Motor neuron (in vitro differentiated cells): ENCODE measurements around the gene LINC00305. TPM values are rescaled to one million over a fixed set of nuclear protein-coding genes. Genes with fewer than 3 reads are reported as not detected.

Source experiments
- ATAC-seq, 8 experiments: fragments of 200-7000 bp; cut with Tn5 transposase; replicated peaks in 6 of 8; 2 replicates each; pipeline ENCODE4 v1.8.0; 2021; ENCODE audit warnings: mild to moderate bottlenecking in 8 of 8, moderate library complexity in 8 of 8
- H3K27ac ChIP-seq, 2 donors: fragments of 250-450 bp; sonication (Bioruptor Pico); 2 replicates each; pipeline ENCODE4 v1.9.0; 2021; ENCODE audit warnings: antibody characterized with exemption in 2 of 2, mild to moderate bottlenecking in 2 of 2, moderate library complexity in 1 of 2
- H3K4me1 ChIP-seq, 2 donors: fragments of 250-450 bp; sonication (Bioruptor Pico); replicated peaks in 1 of 2; 2 replicates each; pipeline ENCODE4 v1.6.1; 2021; ENCODE audit warnings: antibody characterized with exemption in 2 of 2, mild to moderate bottlenecking in 2 of 2, moderate library complexity in 1 of 2
- H3K4me3 ChIP-seq, 5 donors: fragments of 250-450 bp; sonication (Bioruptor Pico); 2 replicates each; pipeline ENCODE4 v1.9.0; 2021; ENCODE audit warnings: antibody characterized with exemption in 5 of 5, mild to moderate bottlenecking in 5 of 5, moderate library complexity in 4 of 5
- WGBS, 10 experiments: fragments of 450-650 bp; shearing (Covaris generic); methylation state at CpG; one replicate each; pipeline ENCODE4 v1.0.0; 2022; 5-methylcytosine and 5-hydroxymethylcytosine counted together
- in situ Hi-C, 9 experiments: fragments of 400-800 bp; cut with MboI; loops; one replicate each; pipeline ENCODE4 v1.15.0; 2021; ENCODE audit warnings: low sequenced_read_pairs in 9 of 9, low pct_unique_long_range_greater_than_20kb in 2 of 9; ENCODE audit not compliant: unreplicated experiment in 9 of 9
- total RNA-seq, 8 experiments: library from RNA; unstranded; fragments of 300-600 nt; gene quantifications; 2 replicates each; pipeline versions ENCODE4 v1.2.3 to v1.2.4, GENCODE V29; 2022

Gene LINC00305
- total RNA-seq, 8 experiments from 2014 or later: not detected

- H3K4me1 ChIP-seq: no peaks in the 10 kb centered on the region
- 0 to 75% (median 66%) methylated on average over 1 to 2 of the region's 2 CpGs for WGBS, 10 experiments
- no peak overlapping the region for H3K4me3 ChIP-seq
- H3K27ac ChIP-seq: no peak overlapping the region
- in situ Hi-C loops: no loop called here
- ATAC-seq: no peak
Measured at GRCh38 chr18:64052772-64053171, 96.1 kb downstream of the LINC00305 start.

- no peak overlapping the region for H3K27ac ChIP-seq
- no peak overlapping the region for H3K4me3 ChIP-seq
- WGBS, 10 experiments: 17 to 95% (median 79%) methylated on average over 1 to 5 of the region's 5 CpGs; no CpG with 5 or more reads in 2 of the 10 experiments
- ATAC-seq: no peak
- in situ Hi-C loops: loop anchor here in 2 of 9 experiments (25.0 kb wide), 2 partner anchors 368 to 1718 kb away; partner anchors contain the start of gene CDH7 (in 1 of the 2)
- no peaks in the 10 kb centered on the region for H3K4me1 ChIP-seq
Measured at GRCh38 chr18:64044616-64045015, 104.3 kb downstream of the LINC00305 start.

GRCh38 chr18:64042728-64043358, 106.0 kb downstream of the LINC00305 start:
- no peaks in the 10 kb centered on the region for H3K4me1 ChIP-seq
- H3K4me3 ChIP-seq: no peak overlapping the region
- H3K27ac ChIP-seq: no peak overlapping the region
- WGBS, 10 experiments: 83% methylated on average over 2 of the region's 24 CpGs; no CpG with 5 or more reads in 9 of the 10 experiments
- in situ Hi-C loops: loop anchor here in 2 of 9 experiments (25.0 kb wide), 2 partner anchors 369 to 1719 kb away; partner anchors contain the start of gene CDH7 (in 1 of the 2)
- no peak for ATAC-seq

GRCh38 chr18:64037812-64038414, 111.0 kb downstream of the LINC00305 start:
- peak in 3 of 8 experiments; percentile 29 to 44 (median 35) for ATAC-seq
- in situ Hi-C loops: loop anchor here in 2 of 9 experiments (25.0 kb wide), 2 partner anchors 374 to 1724 kb away; partner anchors contain the start of gene CDH7 (in 1 of the 2)
- no peak overlapping the region for H3K27ac ChIP-seq

GRCh38 chr18:64032312-64032711, 116.6 kb downstream of the LINC00305 start:
- in situ Hi-C loops: loop anchor here in 2 of 9 experiments (25.0 kb wide), 2 partner anchors 380 to 1730 kb away; partner anchors contain the start of gene CDH7 (in 1 of the 2)
- WGBS, 10 experiments: 0 to 70% (median 41%) methylated on average over 1 to 6 of the region's 6 CpGs; no CpG with 5 or more reads in 4 of the 10 experiments

More at GRCh38 chr18:64037812-64038414, 111.0 kb downstream of the LINC00305 start:
- Histone ChIP-seq H3K4me1 (no peaks in the 10 kb centered on the region), H3K4me3 (no peak overlapping the region)
- 0 to 58% (median 18%) methylated on average over 1 to 3 of the region's 3 CpGs; no CpG with 5 or more reads in 1 of the 10 experiments for WGBS, 10 experiments

GRCh38 chr18:64031411-64031810, 117.5 kb downstream of the LINC00305 start:
- in situ Hi-C loops: loop anchor here in 2 of 9 experiments (25.0 kb wide), 2 partner anchors 381 to 1731 kb away; partner anchors contain the start of gene CDH7 (in 1 of the 2)
- ATAC-seq: no peak
- WGBS, 10 experiments: 0 to 100% (median 76%) methylated on average over 1 to 3 of the region's 3 CpGs; no CpG with 5 or more reads in 1 of the 10 experiments
- Histone ChIP-seq H3K27ac (no peak overlapping the region), H3K4me3 (no peak overlapping the region), H3K4me1 (no peaks in the 10 kb centered on the region)

More at GRCh38 chr18:64032312-64032711, 116.6 kb downstream of the LINC00305 start:
- ATAC-seq: peak in 1 of 8 experiments; percentile 14
- Histone ChIP-seq H3K27ac (no peak overlapping the region), H3K4me1 (no peaks in the 10 kb centered on the region), H3K4me3 (no peak overlapping the region)

Other genes starting within 250 kb of the LINC00305 start
- under 1 TPM in 1 of 8 experiments, not detected in 7; 0.24 TPM for gene SERPINB10, start 241.1 kb downstream of the LINC00305 start, total RNA-seq
- 1 to 10 TPM in 2 of 8 experiments, under 1 TPM in 4, not detected in 2; 0.24 to 2.2 (median 0.70) TPM for gene HMSD, start 199.8 kb downstream of the LINC00305 start, total RNA-seq
- gene SERPINB8, start 179.0 kb downstream of the LINC00305 start, total RNA-seq: 10 to 100 TPM in 1 of 8 experiments, 1 to 10 TPM in 7; 1.8 to 21.5 (median 4.4) TPM